ENCODE data around the gene PPP1R14C.

- TF ChIP-seq CTCF (IDR thresholded peaks at IDR 0.05) (no peak), POLR2A (IDR thresholded peaks at IDR 0.05) (no peak), EP300 (IDR thresholded peaks at IDR 0.05) (no peak), POLR2AphosphoS5 (IDR thresholded peaks at IDR 0.05) (no peak)
These were observed 36.2 kb downstream of the PPP1R14C start for GRCh38 chr6:150179030-150179429.
